ENCODE results near the gene UBL3.

UBL3 gene

GRCh38 chr13:29850213-29850898 lies at the start of gene UBL3:
UBL3 (minus strand) TSS chr13:29850617; CDS start chr13:29849538, 1,079 bp downstream.
- DNase-seq (ENCODE audit: low spot score) = peak; percentile 96

GRCh38 chr13:29897102-29897501 lies 46.7 kb upstream of the UBL3 start:
- no peak for DNase-seq (ENCODE audit: low spot score)

- DNase-seq (ENCODE audit: low spot score) = no peak
These were observed 43.0 kb upstream of the UBL3 start for GRCh38 chr13:29893438-29893837.

GRCh38 chr13:29892151-29892550 lies 41.7 kb upstream of the UBL3 start:
- DNase-seq (ENCODE audit: low spot score) = no peak

- DNase-seq (ENCODE audit: low spot score) = no peak
These were observed 38.7 kb upstream of the UBL3 start for GRCh38 chr13:29889111-29889510.

- no peak for DNase-seq (ENCODE audit: low spot score)
These were observed 37.9 kb upstream of the UBL3 start for GRCh38 chr13:29888306-29888705.

- no peak for DNase-seq (ENCODE audit: low spot score)
These were observed 37.3 kb upstream of the UBL3 start for GRCh38 chr13:29887686-29888085.

- no peak for DNase-seq (ENCODE audit: low spot score)
These were observed 36.7 kb upstream of the UBL3 start for GRCh38 chr13:29887030-29887557.

GRCh38 chr13:29886446-29886845 lies 36.0 kb upstream of the UBL3 start:
- DNase-seq (ENCODE audit: low spot score) = no peak

- DNase-seq (ENCODE audit: low spot score) = no peak
These were observed 35.6 kb upstream of the UBL3 start for GRCh38 chr13:29885989-29886388.

- DNase-seq (ENCODE audit: low spot score) = no peak
These were observed 34.4 kb upstream of the UBL3 start for GRCh38 chr13:29884671-29885430.

- DNase-seq (ENCODE audit: low spot score) = no peak
These were observed 33.6 kb upstream of the UBL3 start for GRCh38 chr13:29883941-29884518.

GRCh38 chr13:29882076-29882475 lies 31.7 kb upstream of the UBL3 start:
- no peak for DNase-seq (ENCODE audit: low spot score)

GRCh38 chr13:29878101-29878500 lies 27.7 kb upstream of the UBL3 start:
- DNase-seq (ENCODE audit: low spot score) = no peak

GRCh38 chr13:29877456-29878078 lies 27.1 kb upstream of the UBL3 start:
- DNase-seq (ENCODE audit: low spot score) = no peak

GRCh38 chr13:29875646-29876045 lies 25.2 kb upstream of the UBL3 start:
- DNase-seq (ENCODE audit: low spot score) = no peak

- no peak for DNase-seq (ENCODE audit: low spot score)
These were observed 18.2 kb upstream of the UBL3 start for GRCh38 chr13:29868581-29868980.

- no peak for DNase-seq (ENCODE audit: low spot score)
These were observed 15.5 kb upstream of the UBL3 start for GRCh38 chr13:29865934-29866333.

GRCh38 chr13:29861694-29862110 lies 11.3 kb upstream of the UBL3 start:
- no peak for DNase-seq (ENCODE audit: low spot score)

- DNase-seq (ENCODE audit: low spot score) = no peak
These were observed 9.6 kb upstream of the UBL3 start for GRCh38 chr13:29859971-29860370.

- DNase-seq (ENCODE audit: low spot score) = no peak
These were observed 8.2 kb upstream of the UBL3 start for GRCh38 chr13:29858667-29859066.

GRCh38 chr13:29858231-29858630 lies 7.8 kb upstream of the UBL3 start:
- DNase-seq (ENCODE audit: low spot score) = no peak

GRCh38 chr13:29857085-29857484 lies 6.7 kb upstream of the UBL3 start:
- DNase-seq (ENCODE audit: low spot score) = no peak

All from ecto neural progenitor cell (in vitro differentiated cells).